Gastroesophageal sphincter (tissue), 2 donors: Measurements from ENCODE around the gene NEK1.

Source experiments
- POLR2A ChIP-seq, 2 donors: fragments of 450-650 bp; IDR thresholded peaks; one replicate each; pipeline ENCODE4 v1.6.1; 2017; ENCODE audit warnings: antibody characterized with exemption in 2 of 2, mild to moderate bottlenecking in 2 of 2, moderate library complexity in 1 of 2
- POLR2AphosphoS5 ChIP-seq: sonication (generic); formaldehyde crosslinking; IDR thresholded peaks from one replicate; pipeline ENCODE4 v1.6.1; 2017; ENCODE audit warnings: antibody characterized with exemption

DNA sequence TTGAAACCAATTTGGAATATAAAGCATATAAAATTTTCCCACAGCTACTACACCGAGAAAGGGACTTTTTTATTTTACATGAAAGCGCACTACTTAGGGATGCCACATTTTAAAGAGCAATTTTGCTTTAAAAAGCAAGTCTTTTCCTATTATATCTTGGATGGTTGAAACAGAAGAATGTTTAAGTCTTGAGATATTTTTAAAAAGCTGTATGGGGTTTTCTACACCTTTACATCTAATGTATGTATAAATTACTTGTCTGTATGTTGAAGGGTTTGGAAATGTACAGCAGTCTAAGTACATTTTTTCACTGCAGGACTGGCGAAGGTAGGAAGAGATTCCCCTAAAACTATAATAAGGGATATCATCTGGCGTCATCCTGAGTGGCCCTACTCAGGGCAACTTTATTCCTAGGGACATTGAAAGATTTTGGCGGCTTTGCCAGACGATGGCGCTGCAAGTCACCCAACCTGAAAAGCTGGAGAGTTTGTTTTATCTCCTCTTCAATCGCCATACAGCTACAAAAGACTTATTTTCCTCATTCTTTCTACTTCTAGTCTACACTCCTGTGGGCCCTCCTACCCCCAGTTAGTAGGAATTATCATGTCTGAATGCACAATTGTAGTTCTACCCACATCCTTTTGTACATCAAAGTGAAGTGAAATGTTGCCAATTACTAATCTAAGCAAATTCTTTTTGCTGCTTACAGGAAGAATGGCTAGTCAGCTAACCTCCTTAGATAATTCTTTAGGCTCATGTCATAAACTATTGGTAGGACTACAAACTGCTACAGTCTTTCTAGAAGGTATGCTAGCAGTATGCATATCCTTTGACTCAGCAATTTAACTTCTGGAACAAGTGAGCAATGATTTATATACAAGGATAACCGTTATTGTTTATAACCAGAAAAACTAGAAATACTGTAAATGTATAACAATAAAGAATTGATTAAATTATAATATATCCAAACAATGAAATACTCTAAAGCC, 782 bp upstream of the NEK1 start:
- TF ChIP-seq POLR2A (IDR thresholded peaks at IDR 0.05) (no peak), POLR2AphosphoS5 (no peak)
